NCI-H2107 treated with DMSO at 0.1 percent for 48 hours (cell line): ENCODE data around the gene HIPK4.

ENCODE experiments used
- DNase-seq: peaks from one replicate; lab custom pipeline; 2025; ENCODE audit not compliant: unreplicated experiment; lab: John Stamatoyannopoulos, UW

HIPK4 gene

DNA sequence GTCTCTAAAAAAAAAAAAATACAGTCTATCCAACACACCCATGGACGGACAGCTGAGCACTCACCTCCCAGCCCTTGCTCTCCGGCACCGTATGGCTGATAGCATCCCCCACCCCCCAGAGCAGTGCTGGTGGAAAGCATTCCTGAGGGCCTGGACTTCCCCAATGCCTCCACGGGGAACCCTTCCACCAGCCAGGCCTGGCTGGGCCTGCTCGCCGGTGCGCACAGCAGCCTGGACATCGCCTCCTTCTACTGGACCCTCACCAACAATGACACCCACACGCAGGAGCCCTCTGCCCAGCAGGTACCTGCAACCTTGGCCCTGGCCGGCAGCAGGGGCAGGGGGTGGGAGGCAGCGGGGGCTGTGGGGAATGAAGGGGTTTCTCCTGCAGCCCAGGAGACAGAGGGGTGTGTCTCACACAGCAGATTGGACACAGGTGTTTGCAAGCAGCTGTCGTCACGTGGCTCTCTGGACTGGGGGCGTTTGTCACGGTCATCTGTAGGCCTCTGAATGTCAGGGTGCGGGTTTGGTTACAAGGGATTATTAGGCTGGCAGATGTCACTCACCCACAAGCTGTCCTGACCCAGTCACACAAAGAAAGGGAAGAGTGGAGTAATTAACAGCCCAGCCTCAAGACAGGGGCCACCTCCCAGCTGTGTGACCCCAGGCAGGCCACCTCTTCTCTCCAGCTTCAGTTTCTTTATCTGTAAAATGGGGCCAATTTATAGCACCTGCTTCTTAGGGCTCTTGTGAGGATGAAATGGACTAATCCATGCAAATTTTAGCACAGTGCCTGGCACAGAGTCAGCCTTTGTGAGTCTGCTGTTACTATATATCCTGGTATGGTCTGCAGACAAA, 22.2 kb downstream of the HIPK4 start:
- no peak for DNase-seq

DNA sequence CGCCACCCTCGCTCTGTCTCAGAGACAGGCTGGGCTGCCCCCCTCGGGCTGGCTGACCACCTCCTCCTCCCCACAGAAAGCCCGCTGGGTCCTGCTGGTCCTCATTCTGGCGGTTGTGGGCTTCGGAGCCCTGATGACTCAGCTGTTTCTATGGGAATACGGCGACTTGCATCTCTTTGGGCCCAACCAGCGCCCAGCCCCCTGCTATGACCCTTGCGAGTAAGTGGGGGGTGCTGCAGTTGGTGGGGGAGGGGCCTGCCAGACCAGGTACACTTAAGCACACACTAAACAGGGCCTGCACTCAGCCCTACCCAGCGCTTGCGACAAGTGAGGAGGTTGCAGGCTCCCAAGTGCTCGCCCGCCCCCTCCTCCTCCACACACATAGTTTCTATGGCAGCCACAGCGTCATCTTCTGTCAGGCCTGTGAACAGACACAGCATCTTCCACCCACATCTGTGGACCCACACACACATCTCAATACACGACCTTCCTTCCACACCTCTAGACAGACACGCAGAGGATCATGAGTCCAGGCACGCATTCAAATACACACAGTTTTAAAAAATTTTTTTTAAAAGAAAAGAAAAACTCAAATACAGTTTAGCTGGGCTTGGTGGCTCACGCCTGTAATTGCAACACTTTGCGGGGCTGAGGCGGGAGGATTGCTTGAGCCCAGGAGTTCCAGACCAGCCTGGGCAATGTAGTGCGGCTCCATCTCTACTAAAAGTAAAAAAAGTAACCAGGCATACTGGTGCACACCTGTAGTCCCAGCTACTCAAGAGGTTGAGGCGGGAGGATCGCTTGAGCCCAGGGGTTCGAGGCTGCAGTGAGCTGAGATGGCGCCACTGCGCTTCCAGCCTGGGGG, 23.1 kb downstream of the HIPK4 start:
- no peak for DNase-seq

DNA sequence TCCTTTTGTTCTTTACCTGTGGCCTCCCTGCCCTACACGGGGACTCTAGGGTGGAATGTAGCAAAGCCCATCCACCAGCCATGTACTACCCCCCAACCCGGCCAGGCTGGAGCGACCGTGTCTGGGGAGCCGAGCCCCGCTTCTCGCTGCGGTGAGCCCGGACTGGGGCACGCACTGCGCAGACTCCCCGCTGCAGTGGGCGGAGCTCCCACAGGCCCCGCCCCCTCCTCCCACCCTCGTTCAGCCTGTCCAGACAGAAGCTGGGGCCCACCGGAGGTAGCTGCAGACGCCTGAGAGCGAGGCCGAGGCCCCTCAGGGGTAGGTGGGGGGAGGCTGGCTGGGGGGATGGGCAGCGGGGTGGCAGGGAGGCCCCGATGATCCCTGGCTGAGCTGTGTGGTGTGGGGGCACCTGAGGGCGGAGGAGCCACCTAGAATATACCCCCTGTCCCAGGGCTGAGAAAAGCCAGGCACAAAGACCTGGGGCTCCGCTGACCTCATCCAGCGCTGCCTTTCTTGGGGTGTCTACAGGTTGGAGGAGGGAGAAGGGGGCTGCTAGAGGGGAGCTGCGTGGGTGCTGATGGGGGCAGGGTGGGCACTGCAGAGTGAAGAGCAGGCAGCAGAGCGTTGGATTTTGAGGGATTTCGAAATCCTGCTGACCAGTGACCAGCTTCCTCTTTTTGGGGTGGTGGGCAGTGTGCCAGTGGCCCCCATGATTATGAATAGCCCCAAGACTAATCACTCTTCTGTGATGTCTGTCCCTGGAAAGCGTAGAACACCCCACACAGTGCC, 24.2 kb downstream of the HIPK4 start:
- no peak for DNase-seq

DNA sequence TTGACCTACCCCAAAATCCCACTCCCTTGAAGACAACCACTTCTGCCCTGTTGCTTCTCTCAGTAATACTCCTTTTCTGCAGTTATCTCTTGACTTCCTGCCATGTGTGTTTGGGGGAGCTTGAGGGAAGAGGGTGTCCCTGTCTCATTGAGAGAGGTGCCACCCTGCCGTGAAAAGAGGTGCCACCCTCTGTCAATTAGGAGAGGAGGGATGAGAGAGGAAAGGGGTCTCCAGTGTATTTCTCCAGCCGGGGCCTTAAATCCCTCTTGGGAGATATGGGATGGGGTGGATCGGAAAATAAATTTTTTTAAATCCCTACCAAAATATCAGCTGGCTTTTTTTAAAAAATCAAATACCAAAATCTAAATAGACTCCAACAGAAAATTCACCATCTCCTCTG, 25.0 kb downstream of the HIPK4 start:
- DNase-seq: no peak

DNA sequence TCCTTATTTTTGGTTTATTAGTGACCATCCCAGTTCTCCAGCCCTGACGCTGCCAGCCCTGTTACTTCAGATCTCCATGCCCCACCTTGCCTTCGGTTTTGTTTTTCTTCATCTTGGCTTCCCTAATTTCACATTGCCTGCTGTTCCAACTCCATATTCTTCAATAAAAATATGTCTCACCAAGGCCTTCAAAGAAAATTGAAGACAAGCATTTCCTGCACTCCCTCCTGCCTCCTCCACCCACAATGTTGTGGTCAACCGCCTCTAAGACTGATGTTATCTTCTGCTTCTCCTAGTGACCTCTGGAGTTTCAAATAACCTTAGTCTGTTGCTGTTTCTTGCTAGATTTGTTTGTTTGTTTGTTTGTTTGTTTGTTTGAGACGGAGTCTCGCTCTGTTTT, 26.9 kb downstream of the HIPK4 start:
- DNase-seq: no peak

DNA sequence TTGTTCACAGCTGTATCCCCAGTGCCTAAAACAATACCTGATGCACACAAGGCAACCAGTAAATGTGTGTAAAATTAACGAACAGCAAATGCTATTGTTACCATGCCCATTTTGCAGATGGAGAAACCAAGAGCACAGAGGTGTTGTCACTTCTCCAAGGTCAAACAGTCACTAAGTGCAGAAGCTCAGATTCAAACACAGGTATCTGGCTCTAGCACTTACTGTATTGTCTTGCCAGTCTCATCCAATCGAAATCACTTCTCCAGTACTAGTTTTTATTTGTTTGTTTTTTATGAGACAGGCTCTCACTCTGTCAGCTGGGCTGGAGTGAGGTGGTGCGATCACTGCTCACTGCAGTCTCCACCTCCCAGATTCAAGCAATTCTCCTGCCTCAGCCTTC, 27.8 kb downstream of the HIPK4 start:
- no peak for DNase-seq

DNA sequence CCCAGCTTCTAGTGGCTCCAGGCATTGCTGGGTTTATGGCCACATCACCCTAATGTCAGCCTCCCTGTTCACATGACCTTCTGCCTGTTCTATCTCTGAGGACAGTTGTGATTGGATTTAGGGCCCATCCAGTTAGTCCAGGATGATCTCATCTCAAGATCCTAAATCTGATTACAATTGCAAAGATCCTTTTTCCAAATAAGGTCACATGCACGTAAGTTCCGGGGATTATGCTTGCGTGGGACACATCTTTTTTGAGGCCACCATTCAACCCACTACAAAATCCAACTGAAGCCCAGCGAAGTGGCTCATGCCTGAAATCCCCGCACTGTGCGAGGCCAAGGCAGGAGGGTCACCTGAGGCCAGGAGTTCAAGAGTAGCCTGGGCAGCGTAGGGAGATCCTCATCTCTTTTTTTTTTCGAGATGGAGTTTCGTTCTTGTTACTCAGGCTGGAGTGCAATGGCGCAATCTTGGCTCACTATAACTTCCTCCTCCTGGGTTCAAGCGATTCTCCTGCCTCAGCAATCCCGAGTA, 29.2 kb downstream of the HIPK4 start:
- DNase-seq: no peak

DNA sequence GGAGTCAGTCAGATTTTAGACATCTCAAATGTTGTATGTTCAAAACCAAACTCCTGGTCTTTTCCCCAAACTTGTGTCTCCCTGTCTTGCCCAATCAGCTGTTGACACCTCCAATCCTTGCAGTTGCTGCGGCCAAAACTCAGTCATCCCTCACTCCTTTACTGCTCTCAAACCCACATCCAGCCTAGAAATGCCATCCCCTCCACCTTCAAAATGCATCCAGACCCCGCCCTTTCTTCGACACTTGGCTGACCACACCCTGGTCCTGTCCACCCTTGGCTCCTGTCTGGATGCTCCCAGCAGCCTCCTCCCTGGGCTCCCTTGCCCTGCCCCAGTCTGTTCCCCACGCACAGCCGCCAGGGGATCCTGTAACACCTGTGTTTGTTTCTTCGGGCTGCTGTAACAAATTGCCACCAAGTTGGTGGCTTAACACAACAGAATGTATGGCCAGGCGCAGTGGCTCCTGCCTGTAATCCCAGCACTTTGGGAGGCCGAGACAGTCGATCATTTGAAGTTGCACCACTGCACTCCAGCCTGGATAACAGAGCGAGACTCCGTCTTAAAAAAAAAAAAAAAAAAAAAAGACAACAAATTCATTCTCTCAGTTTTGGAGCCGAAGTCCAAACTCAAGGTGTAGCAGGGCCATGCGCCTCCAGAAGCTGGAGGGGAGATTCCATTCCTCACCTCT, 29.8 kb downstream of the HIPK4 start:
- no peak for DNase-seq

DNA sequence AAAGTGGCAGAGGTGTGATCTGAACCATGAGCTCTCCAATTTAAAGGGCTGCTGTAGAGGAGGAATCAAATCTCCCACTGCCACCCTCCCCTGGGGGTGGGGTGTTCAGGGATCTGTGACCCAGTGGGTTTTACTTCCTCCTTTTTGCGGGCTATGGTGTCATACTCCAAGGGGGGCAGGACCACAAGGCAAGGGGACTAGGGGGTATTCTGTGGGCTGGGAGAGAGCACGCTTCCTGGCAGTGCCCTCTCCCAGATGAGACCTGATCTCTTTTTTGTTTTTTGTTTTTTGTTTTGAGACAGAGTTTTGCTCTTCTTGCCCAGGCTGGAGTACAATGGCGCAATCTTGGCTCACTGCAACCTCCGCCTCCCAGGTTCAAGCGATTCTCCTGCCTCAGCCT, 31.2 kb downstream of the HIPK4 start:
- no peak for DNase-seq

DNA sequence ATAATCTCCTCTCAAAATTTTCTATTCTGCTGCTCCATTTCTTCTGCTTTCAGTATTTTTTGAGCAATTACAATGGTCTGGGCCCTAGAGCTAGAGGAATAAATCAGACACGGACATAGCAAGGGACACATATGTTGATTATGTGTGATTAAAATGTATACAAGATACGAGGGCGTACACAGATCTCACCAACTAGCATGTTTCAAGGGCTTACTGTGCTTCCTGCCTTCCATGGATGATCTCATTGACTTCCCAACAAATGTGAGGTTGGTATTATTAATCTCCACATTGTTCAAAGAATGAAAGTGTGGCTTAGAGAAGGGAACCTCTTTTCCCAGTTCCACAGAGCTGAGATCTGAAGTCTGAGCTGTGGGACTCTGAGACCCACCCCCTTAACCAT, 32.3 kb downstream of the HIPK4 start:
- DNase-seq: no peak

DNA sequence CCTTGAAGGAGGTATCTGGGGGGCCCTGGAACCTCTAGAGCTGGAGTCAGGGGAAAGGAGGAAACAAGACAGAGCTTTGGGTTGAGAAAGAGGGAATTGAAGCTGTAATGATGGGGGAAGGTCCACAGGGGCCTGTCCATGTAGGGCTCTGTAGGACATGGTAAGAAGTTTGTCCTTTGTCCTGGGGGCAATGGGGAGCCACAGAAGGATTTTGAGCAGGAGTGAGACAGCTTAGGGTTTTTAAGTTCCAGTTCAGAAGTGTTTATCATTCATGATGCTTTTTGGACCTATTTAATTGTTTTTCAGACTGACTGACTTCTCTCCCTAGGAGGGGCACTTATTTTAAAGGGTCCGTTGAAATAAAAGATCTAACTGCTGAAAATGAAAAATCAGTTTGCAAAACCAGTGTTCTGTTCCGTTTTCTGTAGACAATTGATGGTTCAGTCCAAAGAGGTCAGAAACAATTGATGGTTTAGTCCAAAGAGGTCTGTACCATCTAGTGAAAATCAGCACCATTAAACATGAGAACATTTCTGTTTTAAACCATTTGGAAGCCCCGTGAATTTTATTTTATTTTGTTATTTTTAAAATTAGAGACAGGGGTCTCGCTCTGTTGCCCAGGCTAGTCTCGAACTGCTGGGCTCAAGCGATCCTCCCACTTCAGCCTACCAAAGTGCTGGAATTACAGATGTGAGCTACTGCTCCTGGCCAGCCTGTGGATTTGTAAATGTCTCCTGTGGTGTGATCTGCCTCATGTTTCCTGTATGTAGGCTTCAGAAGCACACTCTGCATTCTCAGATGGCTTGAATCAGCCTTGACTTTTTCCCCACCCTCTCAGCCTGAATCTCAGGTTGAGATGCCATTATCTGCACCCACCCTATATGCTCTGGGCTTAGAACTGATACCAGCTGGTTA, 33.0 kb downstream of the HIPK4 start:
- DNase-seq: no peak

DNA sequence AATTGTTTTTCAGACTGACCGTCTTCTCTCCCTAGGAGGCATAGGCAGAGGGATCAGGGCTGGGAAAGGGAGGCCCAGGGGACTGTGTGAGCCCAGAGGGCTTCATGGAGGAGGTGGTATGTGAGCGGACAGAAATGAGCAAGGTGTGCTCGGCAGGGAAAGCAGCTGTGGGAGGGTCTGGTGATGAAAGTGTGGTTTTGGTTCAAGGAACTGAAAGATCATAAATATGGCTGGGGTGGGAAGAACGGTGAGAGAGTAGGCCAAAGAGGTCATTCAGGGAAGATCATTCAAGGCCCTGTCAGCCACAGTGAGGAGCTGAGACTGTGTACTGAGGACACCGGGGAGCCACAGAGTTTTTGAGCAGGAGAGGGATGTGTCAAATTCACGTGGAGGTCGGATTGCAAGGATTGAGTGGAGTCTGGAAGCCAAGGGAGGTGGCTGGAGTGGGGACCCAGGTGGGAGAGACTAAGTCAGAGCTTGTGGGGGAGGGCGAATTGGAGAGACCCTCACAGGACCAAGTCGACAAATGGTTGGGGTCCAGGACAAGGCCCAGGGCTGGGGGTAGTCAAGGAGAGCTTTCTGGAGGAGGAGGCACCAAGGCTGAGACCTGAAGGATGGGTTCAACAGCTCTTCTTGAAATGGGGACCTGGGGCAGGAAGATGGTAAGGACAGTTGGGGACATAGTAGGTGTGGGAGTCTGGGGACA, 33.9 kb downstream of the HIPK4 start:
- DNase-seq: no peak

DNA sequence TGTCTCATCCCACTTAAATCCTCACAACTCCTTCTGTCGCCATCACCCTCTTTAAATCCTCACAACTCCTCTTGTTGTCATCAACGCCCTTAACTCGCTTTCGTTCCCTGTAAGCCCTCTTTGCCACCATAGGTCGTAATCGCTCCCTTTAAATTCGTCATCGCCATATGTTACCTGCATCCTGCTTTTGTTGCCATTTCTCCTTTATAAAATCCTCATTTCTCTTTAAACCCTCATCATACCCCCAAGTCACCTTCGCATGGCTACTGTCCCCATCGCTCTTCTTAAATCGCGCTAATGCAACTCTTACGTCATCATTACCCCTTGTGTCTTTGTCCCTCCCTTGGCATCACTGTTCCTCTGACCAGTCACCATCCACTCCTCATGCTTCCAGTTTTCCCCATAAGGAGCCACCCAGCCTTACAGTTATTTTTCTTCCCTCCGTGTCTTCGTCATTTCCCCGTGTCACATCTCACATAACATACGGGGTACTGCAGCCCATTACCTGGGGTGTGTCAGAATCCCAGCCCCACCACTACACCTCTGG, 40.9 kb downstream of the HIPK4 start:
- peak; percentile 47 for DNase-seq

DNA sequence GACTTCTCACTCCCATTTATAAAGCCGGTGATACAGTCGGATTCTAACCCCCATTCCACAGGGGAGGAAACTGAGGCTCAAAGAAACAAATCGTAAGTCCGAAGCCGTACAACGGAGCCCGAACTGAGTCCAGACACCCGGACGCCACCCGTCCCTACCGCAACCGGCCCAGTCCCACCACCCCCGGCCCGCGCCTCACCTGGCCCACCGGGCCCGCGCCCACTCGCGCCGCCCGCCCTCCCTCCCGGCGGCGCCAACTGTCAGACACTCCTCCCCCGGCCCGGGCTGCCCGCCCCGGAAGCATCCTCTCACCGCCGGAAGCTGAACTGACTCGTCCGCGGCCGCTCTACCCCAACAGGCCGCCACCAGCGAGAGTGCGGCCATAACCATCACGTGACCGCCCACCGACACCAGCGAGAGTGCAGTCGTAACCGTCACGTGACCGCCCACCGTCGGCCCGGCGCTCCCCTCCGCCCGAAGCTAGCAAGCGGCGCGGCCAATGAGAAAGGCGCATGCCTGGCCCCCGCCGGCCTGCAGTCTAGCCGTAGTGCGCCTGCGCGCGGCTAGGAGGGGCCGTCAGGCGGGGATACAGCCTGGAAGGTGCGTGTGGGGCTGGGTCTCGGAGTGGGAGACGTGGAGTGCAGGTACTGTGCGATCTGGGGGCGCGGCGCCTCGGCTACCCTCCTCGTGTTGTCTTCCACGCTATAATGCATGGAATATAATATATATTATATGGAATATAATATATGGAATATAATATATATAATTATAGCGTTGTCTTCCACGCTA, 41.7 kb downstream of the HIPK4 start, which contains the start of the genes C19orf47 and PLD3:
Gene C19orf47, minus strand, starts transcription at position 273 of the 789 bp plus-strand sequence. CDS start 6,540 bp downstream, outside the sequence.
Gene PLD3, plus strand, starts transcription at position 571 of the 789 bp plus-strand sequence. CDS start 17,789 bp downstream, outside the sequence.
- peak; percentile 93 for DNase-seq

DNA sequence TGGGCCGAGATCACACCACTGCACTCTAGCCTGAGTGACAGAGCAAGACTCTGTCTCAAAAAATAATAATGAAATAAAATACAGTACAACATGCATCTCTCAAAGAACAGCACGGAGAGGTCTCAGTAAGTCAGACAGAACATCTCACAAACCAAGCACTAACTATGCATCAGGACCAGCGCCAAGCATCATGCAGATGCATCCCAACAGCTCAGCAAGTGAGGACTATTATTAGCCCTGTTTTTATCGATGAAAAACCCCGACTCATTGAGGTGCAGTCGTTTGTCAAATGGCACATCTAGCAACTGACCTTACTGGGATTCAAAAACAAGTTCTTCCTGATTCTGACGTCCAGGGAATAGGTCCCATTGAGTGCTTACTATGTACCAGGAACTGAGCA, 45.6 kb downstream of the HIPK4 start:
- DNase-seq: no peak

DNA sequence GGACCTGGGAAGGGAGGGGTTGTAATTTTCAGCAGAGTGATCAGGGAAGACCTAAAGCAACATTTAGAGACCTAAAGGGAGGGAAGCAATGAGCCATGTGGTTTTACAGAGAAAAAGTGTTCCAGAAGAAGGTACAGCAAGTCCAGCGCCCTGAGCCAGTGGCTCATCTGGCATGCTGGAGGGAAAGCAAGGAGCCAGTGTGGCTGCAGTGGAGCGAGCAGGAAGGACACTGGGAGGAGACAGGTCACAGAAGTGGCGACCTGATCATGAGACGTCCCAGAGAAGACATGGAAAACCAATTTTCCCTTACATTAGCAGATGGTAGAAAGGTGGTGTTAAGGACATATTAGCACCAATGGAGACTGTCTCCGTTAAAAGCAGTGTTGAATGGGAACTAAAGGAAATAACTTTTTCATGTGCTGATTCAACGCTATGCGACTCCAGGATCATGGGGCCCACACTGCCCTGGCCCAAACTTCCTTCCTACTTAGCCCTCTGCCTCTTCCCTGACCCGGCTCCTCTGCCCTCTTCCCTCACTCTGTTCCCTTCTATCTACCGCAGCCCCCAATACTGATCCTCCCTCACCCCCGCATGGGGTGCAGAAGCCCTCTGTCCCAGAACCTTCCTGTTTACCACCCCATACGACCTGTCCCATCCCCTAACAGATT, 47.2 kb downstream of the HIPK4 start:
- DNase-seq: no peak
